ENCODE data around the gene ASTN2.

GRCh38 chr9:116644091-116644688, 770.7 kb downstream of the ASTN2 start:
- no peak for TF ChIP-seq RAD21 (conservative IDR thresholded peaks at IDR 0.05)
- no peak for TF ChIP-seq CTCF (IDR thresholded peaks at IDR 0.05; ENCODE audit: poor library complexity, severe bottlenecking)
- TF ChIP-seq REST (IDR thresholded peaks at IDR 0.05; ENCODE audit: borderline replicate concordance) = no peak
- no peak for TF ChIP-seq POLR2AphosphoS5 (IDR thresholded peaks at IDR 0.05)
- TF ChIP-seq EZH2 (IDR thresholded peaks at IDR 0.05; ENCODE audit: borderline replicate concordance, insufficient read depth, low read length, poor library complexity, severe bottlenecking) = no peak
- no peak for TF ChIP-seq SMC3 (conservative IDR thresholded peaks at IDR 0.05; ENCODE audit: poor library complexity)
- no peak for TF ChIP-seq TAF1 (IDR thresholded peaks at IDR 0.05; ENCODE audit: low read depth)
